ENCODE results near the gene SLCO2A1.

SLCO2A1 gene

DNA sequence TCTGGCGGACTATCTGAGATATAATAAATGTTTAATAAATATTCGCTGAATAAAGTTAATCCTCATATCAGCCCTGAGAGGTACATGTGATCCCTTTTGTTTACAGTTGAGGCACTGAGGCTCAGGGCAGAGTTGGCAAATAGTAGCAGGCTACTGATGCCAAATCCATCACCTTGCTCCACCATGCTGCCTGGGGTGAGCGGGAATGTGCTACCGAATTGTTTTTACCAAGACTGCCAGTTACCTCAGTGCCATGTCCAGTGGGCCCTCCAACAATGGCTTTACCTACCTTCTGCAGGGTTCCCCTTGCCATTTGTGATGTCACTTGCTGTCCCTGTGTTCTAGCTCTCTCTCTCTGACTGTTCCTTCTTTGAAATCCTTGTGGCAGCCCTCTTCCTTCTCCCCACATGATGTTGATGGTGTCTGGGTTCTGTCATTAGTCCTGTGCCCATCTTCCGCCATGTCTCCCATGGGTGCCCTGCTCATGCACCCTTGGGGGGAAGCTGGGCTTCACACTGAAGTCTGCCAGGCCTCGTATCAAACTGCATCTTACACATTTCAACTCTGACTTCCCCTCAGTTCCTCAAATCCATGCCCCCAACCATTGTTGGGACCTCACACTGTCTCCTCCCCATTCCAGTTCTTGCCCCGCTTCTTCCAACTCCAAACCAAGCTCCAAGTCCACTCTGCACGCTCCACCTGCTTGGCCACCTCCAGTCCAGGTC is 35.4 kb downstream of the SLCO2A1 start:
- DNase-seq = no peak
- Histone ChIP-seq H3K4me1 (ENCODE audit: low read length) (no peaks in the 10 kb centered on the region), H3K27me3 (replicated peaks; ENCODE audit: insufficient read depth, low read length) (no peaks in the 10 kb centered on the region), H3K27ac (ENCODE audit: low read length) (no peak overlapping the region), H3F3A (ENCODE audit: insufficient read depth, low read length) (no peaks in the 10 kb centered on the region), H3K9me2 (replicated peaks; ENCODE audit: insufficient read depth, low read length) (no peaks in the 10 kb centered on the region), H3K4me2 (ENCODE audit: low read depth, low read length) (no peak overlapping the region), H3K9ac (ENCODE audit: low read length) (no peak overlapping the region), H3K9me3 (replicated peaks; ENCODE audit: insufficient read depth, low read length) (no peaks in the 10 kb centered on the region), H3K79me2 (ENCODE audit: low read length) (no peaks in the 10 kb centered on the region), H3K36me3 (replicated peaks; ENCODE audit: insufficient read depth, low read length) (no peaks in the 10 kb centered on the region), H3K4me3 (ENCODE audit: low read length) (no peak overlapping the region), H4K20me1 (ENCODE audit: insufficient read depth, low read length) (no peaks in the 10 kb centered on the region), H2AFZ (ENCODE audit: low read length) (no peak overlapping the region)
- TF ChIP-seq, protein P1, sequence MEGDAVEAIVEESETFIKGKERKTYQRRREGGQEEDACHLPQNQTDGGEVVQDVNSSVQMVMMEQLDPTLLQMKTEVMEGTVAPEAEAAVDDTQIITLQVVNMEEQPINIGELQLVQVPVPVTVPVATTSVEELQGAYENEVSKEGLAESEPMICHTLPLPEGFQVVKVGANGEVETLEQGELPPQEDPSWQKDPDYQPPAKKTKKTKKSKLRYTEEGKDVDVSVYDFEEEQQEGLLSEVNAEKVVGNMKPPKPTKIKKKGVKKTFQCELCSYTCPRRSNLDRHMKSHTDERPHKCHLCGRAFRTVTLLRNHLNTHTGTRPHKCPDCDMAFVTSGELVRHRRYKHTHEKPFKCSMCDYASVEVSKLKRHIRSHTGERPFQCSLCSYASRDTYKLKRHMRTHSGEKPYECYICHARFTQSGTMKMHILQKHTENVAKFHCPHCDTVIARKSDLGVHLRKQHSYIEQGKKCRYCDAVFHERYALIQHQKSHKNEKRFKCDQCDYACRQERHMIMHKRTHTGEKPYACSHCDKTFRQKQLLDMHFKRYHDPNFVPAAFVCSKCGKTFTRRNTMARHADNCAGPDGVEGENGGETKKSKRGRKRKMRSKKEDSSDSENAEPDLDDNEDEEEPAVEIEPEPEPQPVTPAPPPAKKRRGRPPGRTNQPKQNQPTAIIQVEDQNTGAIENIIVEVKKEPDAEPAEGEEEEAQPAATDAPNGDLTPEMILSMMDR (IDR thresholded peaks at IDR 0.05; ENCODE audit: low read length) = no peak
- no peak for TF ChIP-seq EZH2 (optimal IDR thresholded peaks at IDR 0.05; ENCODE audit: low read depth, low read length)
- TF ChIP-seq EZH2phosphoT487 (IDR thresholded peaks at IDR 0.05; ENCODE audit: low read length) = no peak

DNA sequence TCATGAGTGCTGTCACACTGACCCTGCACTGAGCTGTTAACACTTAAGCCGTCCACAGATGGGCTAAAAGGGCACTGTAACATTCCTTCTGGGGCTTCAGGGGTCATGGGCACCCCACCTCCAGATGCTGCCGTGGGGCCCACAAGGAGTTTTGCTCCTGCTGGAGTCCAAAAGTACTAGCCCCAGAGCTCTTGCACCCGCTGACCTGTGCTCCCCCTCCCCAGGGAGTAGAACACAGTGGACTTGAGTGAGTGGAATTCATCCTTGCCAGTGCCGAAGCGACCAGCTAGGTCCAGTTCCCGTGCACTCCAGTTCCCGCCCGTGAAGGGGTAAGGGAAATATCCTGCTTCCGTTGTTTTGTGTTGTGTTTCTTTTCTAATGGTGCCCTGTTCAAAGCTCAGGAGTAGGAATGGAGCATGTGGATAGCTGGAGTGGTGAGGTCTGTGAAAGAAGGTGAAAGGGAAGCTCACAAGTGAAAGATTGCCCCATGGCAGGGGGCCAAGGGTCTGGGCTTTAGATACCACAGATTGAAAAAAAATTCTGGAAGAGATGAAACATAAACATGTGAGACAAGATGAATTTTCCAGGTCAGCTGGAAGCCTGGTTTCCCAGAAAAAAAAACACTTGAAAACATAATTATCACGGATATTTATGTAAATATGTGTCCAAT is 36.6 kb downstream of the SLCO2A1 start:
- TF ChIP-seq EZH2 (optimal IDR thresholded peaks at IDR 0.05; ENCODE audit: low read depth, low read length) (no peak), EZH2phosphoT487 (IDR thresholded peaks at IDR 0.05; ENCODE audit: low read length) (no peak)
- TF ChIP-seq, protein P1 (IDR thresholded peaks at IDR 0.05; ENCODE audit: low read length) = no peak
- Histone ChIP-seq H3K27ac (ENCODE audit: low read length) (no peak overlapping the region), H3F3A (ENCODE audit: insufficient read depth, low read length) (no peaks in the 10 kb centered on the region), H3K27me3 (replicated peaks; ENCODE audit: insufficient read depth, low read length) (no peaks in the 10 kb centered on the region), H2AFZ (ENCODE audit: low read length) (no peak overlapping the region), H3K79me2 (ENCODE audit: low read length) (no peaks in the 10 kb centered on the region), H3K9ac (ENCODE audit: low read length) (no peak overlapping the region), H4K20me1 (ENCODE audit: insufficient read depth, low read length) (no peaks in the 10 kb centered on the region), H3K4me1 (ENCODE audit: low read length) (no peaks in the 10 kb centered on the region), H3K9me3 (replicated peaks; ENCODE audit: insufficient read depth, low read length) (no peaks in the 10 kb centered on the region), H3K4me2 (ENCODE audit: low read depth, low read length) (no peak overlapping the region), H3K9me2 (replicated peaks; ENCODE audit: insufficient read depth, low read length) (no peaks in the 10 kb centered on the region), H3K36me3 (replicated peaks; ENCODE audit: insufficient read depth, low read length) (no peaks in the 10 kb centered on the region), H3K4me3 (ENCODE audit: low read length) (no peak overlapping the region)
- no peak for DNase-seq

DNA sequence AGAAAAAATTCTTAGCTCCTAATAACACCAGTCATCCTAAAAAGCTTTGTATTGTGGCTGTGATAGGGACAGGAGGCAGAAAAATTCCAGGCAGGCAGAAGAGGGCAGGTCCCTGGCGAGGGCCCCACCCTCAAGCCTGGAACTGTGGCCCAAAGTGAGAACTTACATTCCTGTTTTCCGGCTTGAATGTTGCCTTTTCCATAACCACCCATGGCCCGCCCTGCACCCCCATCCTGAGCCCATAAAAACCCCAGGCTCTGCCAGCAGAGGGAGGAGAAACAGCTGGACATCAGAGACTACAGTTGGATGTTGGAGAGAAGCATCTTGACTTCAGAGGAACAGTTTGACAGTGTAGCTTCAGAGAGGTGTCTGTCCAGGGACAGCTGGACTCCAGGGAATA is 37.3 kb downstream of the SLCO2A1 start:
- Histone ChIP-seq H3K27me3 (replicated peaks; ENCODE audit: insufficient read depth, low read length) (no peaks in the 10 kb centered on the region), H3K4me3 (ENCODE audit: low read length) (no peak overlapping the region), H3K4me2 (ENCODE audit: low read depth, low read length) (no peak overlapping the region), H2AFZ (ENCODE audit: low read length) (no peak overlapping the region), H3K4me1 (ENCODE audit: low read length) (no peaks in the 10 kb centered on the region), H4K20me1 (ENCODE audit: insufficient read depth, low read length) (no peaks in the 10 kb centered on the region), H3K79me2 (ENCODE audit: low read length) (no peaks in the 10 kb centered on the region), H3K9me3 (replicated peaks; ENCODE audit: insufficient read depth, low read length) (no peaks in the 10 kb centered on the region), H3K27ac (ENCODE audit: low read length) (no peak overlapping the region), H3K9ac (ENCODE audit: low read length) (no peak overlapping the region), H3F3A (ENCODE audit: insufficient read depth, low read length) (no peaks in the 10 kb centered on the region), H3K9me2 (replicated peaks; ENCODE audit: insufficient read depth, low read length) (no peaks in the 10 kb centered on the region), H3K36me3 (replicated peaks; ENCODE audit: insufficient read depth, low read length) (no peaks in the 10 kb centered on the region)
- TF ChIP-seq EZH2phosphoT487 (IDR thresholded peaks at IDR 0.05; ENCODE audit: low read length) (no peak), EZH2 (optimal IDR thresholded peaks at IDR 0.05; ENCODE audit: low read depth, low read length) (no peak)
- TF ChIP-seq, protein P1 (IDR thresholded peaks at IDR 0.05; ENCODE audit: low read length) = no peak
- DNase-seq = no peak

All from MM.1S (cell line).